Measurements from ENCODE around the gene ZDHHC14.
"Not testable (repeated sequence)": the region's sequence is repeated elsewhere in the genome, so short reads cannot be mapped to it uniquely, and the experiment has no call there.

Gene ZDHHC14

DNA sequence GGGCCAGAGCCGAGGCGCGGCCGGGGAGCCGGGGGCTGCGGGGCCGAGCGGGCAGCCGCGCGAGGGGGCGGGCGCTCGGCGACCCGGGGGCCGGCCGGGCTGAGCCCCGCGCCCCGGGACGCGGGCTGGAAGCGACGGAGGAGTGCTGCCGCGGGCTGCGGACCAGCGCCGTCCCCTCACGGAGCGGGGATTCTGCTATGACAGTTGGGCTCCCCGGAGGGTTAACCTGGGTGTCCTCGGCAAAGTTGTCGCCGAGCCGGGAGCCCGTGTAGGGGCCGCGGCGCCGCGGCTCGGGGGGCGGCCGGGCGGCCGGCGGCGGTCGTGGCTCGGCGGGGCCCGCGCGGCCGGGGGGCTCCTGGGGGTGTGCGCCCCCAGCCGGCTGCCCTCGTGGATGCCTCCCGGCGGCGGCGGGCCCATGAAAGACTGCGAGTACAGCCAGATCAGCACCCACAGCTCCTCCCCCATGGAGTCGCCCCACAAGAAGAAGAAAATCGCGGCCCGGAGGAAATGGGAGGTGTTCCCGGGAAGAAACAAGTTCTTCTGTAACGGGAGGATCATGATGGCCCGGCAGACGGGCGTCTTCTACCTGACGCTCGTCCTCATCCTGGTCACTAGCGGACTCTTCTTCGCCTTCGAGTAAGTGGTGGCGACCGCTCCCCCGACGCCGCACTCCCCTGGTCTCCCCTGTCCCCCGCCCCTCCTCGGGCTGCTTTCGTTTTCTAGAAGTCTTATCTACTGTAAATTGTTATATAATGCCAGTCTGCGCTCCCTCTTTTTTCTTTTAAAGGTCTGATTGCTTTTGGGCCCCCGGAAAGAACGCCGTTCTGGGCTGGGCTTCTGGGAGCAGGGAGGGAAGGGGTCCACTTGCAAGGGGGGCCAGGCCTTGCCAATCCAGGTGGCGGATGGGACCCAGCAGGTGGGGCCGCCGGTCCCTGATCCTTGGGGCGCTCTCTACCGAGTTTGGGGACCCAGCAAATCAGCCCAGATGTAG, 936 bp downstream of the ZDHHC14 start:
- DNase-seq, result peak; percentile 46

DNA sequence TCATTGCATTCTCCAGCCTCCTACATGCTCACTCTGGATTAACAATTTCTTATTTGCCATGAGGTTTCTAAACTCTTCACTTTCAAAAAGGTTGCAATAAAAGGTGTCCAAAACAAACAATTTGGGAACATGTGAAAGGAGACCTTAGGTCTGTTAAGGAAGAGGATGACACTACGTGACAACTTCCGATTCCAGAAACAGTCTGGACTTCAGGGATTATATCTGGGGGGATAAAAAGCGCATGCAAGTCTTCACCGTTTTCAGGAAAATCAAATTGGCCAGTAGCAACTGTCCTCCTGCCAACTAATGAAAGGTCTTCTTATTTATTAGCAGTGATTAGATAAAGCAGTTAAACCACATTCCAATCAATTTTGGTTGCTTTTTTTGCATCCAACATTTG, 1.8 kb downstream of the ZDHHC14 start:
- no peak for DNase-seq

DNA sequence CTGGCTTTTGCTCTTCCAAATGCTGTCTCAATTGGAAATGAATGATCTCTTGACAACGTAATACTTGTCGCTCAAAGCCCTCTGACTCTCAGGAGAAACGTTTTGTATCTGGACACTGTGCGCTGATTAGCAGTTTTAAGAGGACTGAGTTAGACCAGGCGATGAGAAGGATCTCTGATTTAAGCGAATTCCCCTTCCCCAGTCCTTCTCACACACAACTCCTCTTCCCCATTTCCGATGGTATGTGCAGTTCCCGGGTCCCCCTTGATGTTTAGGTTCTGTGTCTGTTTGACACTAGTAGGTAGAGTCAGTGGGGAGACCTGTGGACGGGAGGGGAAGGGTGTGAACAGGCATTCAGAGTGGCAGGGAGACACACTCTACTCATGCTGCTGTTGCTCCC, 2.5 kb downstream of the ZDHHC14 start:
- no peak for DNase-seq

DNA sequence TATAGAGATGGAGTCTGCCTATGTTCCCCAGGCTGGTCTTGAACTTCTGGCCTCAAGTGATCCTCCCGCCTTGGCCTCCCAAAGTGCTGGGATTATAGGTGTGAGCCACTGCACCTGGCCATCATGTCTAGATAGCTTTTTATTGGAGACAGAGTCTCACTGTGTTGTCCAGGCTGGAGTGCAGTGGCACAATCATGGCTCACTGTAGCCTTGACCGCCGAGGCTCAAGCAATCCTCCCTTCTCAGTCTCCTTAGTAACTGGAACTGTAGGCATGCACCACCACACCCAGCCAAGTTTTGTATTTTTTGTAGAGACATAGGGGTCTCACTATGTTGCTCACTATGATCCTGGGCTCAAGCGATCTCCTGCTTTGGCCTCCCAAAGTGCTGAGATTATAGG, 4.0 kb downstream of the ZDHHC14 start:
- not testable (repeated sequence) for DNase-seq

DNA sequence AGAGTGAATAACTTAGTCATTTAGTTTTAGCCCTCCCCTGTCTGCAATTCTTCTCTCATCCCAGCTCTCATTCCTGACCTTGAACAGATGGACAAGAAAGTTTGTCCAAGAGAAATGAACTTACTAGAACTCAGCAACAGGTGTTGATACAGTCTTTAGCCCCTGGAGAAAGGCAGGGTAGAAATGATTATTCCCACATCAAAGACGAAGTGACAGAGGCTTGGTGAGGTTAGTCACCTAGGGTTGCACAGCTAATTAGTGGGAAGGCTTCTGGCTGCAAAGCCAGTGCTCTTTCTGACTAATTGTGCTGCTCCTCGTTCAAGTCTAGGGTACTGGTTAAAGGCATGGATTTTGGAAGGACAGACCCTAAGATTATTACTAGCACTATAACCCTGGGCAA, 4.5 kb downstream of the ZDHHC14 start:
- no peak for DNase-seq

DNA sequence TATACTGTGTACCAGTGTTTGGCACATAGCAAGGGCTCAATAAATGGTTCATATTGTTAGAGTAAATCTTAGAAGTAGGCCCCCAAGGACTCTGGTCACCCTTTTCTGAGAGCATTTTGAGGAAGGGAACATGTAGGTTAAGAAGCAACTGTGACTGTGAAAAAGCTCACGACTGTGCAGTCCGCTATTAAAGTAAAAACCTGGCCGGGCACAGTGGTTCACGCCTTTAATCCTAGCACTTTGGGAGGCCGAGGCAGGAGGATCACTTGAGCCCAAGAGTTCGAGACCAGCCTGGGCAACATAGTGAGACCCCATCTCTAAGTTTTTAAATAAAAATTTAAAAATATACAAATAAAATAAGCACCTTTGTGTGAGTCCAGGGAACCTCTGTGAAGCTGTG, 5.0 kb downstream of the ZDHHC14 start:
- no peak for DNase-seq

DNA sequence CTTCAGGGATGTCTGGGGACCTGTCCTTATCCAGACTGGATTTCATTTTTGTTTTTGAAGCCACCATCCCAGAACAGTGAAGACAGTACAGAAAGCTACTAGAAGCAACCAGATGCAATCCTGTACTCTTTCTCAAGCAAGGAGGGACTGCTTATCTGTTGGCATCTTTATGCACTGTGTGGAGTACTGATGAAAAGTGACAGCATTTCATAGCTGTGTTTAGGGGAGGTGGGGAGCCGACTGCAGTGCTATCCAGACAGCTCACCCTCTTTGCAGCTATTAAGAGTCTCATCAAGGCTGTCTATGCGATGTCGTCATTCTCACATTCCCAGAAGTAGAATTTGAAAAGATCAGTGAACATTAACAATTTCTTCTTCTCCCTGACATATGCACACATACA, 5.5 kb downstream of the ZDHHC14 start:
- no peak for DNase-seq

DNA sequence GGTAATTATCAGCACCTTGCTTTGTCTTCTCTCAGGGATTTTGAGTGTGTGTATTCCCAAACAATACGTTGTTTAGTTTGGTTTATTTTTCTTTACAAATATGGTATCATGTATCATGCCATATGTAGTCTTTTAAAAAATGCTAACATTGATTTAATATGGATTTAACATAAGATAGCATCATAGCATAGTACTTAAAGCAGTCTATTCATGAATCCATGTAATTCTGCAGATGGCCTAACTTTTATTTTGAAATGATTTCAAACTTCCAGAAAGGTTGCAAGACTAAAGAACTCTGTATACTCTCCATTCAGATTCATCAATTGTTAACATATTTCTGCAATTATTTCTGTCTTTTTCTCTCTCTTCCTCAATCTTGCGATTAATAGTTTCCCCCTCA, 7.9 kb downstream of the ZDHHC14 start:
- DNase-seq, result no peak

DNA sequence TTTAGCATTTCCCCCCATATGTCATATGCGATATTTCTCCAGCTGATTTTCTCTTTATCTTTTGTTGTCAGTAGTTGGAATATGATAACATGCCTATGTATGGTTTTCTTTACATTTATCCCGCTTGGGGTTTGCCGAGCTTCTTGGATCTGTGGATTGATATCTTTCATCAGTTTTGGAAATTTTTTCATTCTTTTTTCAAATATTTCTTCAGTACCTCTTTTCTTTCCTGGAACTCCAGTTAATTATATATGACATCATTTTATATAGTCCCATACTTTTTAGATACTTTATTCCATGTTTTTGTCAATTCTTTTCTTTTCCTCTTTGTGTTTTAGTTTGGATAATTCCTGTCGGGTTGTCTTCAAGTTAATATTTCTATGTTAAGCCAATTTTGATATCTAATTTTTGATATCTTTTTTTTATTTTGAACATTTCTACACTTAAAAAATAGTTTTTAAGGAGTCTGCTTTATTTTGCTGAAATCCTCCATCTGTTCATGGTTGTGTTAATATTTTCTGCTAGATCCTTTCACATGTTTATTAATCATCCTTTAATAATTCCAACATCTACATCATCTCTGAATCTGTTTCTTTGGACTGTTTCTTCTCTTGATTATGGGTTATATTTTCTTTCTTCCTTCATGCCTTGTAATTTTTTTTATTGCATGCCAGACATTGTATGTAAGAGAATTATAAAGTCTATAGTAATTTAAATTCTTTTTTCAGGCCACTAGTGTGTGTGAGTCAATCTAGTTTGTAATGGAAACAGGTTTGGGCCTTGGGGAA, 9.5 kb downstream of the ZDHHC14 start:
- no peak for DNase-seq

DNA sequence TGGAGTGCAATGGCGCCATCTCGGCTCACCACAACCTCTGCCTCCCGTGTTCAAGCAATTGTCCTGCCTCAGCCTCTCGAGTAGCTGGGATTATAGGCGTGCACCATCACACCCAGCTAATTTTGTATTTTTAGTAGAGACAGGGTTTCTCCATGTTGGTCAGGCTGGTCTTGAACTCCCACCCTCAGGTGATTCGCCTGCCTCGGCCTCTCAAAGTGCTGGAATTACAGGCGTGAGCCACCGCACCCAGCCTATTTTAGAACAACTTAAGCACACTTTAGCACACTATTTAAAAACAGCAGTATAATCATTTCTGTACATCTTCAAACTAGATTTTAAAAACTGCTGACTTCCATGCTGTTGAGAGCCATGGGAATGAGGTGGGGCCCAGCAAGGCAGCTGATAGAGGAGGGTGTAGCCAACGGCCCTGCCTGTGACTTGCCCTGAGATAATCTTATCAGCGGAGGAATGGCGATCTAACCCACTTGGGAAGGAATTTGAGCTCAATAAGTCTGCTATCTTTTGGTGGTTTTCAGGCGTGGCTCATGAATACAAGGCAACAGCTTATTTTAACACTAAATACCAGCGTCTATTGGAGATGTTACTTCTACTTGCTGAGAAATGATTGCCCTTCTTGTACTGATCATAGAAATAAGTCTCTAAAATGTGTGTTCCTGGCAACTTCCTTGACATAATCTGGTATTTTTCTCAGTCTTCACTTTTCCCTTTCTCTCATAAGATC, 12.1 kb downstream of the ZDHHC14 start:
- no peak for DNase-seq

DNA sequence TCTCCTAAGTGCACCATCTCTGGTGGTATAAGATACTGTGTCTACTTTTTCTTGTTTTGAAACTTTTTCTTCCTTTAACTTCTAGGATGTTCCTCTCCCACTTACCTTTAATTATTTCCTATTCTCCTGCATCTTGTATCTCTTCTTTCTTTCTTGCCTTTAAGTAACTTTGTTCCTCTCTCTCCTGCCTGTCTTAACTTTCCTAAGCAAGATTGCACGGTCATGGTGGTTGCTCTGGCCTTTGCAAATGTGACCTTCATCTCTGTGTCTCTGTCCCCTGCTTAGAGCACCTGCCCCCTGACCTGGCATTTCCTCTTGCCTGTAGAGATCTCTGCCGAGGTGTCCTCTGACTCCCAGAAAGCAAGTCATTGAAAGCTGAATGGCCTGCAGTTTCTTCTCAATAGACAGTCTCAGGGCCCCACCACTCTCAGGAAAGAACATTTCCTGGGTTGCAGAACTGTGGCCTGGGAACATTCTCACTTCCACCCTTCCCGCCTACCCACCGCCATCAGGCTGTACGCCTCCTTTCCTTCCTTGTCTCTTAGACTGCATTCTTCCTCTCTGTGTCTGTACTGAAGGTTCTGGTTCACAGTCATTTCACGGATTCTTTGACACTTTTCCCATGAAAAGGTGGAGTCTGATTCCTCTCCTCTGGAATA, 12.8 kb downstream of the ZDHHC14 start:
- no peak for DNase-seq

DNA sequence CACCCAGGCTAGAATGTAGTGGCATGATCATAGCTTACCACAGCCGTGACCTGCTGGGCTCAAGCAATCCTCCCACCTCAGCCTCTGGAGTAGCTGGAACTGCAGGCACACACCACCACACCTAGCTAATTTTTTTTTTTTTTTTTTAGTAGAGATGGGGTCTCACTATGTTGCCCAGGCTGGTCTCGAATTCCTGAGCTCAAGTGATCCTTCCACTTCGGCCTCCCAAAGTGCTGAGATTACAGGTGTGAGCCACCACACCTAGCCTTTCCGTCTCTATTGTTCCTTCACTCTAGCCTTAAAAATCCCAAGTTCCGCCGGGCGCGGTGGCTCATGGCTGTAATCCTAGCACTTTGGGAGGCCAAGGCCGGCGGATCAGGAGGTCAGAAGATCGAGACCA, 14.2 kb downstream of the ZDHHC14 start:
- DNase-seq, result not testable (repeated sequence)

DNA sequence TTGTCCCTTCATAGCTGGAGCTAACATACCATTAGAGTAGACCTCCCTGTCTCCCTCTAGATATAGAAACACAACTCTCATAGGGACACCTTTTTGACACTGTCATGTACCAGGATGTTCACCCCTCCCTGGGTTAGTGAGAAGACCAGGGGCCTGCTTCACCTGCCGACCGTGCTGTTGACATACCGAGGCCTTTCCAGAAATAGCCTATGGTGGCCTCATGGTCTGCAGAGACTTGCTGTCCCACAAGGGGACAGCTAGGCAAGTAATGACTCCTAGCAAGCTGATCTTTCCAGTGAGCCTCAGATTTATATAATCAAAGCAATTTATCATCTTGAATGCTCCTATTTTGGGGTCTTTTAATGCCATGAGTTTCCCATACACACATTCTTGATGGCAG, 15.0 kb downstream of the ZDHHC14 start:
- no peak for DNase-seq

DNA sequence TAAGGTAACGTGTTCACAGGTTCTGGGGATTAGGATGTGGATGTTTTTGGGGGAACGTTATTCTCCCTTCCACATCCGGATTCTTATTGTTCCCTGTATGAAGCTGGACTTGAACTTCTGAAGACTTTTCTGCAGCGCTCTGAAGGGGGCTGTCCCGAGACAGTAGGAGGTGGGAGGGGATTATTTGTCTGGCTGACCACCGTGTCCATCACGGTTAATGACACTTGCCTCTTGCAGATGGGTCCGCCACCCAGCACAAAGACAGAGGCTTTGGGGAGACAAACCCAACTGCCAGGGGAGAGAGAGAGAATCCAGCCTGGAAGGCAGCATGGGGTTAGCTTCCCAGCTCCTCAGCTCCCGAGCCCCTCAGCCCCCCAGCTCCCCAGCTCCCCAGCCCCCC, 16.7 kb downstream of the ZDHHC14 start:
- DNase-seq, result no peak

DNA sequence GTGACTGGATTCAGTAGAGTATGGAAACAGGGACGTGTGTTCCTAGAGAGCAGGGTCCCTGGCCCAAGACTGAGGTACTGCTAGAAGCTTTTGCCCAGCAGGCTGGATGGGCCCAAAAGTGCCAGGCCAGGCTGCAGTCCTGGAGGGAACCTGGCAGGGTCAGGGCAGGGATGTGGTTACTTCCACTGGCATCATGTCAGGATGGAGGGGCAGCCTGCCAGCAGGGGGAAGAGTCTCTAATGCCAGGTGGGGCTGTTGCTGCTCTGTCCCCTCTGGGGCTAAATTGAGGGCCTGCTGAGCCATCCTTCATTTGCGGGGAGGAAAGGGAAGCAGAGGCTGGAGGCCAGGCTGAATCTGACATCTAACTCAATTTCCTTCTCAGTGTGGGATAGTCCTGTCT, 17.2 kb downstream of the ZDHHC14 start:
- no peak for DNase-seq

DNA sequence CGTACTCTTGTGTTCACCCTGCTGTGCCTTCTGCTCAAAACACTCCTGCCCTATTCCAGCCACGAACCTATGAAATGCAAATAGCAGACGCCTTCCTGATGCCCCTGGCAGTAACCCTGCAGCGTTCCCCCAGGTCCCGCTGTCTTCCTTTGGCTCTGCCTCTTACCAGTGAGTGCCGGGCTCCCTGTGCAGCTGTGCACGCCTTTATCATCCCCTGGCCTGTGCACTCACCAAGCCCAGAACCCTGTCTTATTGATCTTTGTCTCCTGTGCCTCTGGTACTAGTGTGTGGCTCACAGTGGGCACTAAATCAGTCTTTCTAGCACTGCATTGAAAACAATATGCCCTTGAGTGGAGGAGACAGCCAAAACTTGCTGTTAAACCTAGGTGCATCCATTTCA, 19.7 kb downstream of the ZDHHC14 start:
- DNase-seq, result no peak

DNA sequence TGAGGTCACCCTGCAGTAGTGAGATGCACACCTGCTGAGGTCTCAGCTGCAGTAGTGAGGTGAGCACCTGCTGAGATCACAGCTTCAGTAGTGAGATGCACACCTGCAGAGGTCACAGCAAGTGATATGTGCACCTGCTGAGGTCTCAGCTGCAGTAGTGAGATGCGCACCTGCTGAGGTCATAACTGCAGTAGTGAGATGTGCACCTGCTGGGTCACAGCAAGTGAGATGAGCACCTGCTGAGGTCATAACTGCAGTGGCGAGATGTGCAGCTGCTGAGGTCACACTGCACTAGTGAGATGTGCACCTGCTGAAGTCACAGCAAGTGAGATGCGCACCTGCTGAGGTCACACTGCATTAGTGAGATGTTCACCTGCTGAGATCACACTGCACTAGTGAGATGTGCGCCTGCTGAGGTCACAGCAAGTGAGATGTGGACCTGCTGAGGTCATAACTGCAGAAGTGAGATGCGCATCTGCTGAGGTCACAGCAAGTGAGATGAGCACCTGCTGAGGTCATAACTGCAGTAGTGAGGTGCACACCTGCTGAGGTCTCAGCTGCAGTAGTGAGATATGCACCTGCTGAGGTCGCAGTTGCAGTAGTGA, 20.8 kb downstream of the ZDHHC14 start:
- DNase-seq, result no peak

DNA sequence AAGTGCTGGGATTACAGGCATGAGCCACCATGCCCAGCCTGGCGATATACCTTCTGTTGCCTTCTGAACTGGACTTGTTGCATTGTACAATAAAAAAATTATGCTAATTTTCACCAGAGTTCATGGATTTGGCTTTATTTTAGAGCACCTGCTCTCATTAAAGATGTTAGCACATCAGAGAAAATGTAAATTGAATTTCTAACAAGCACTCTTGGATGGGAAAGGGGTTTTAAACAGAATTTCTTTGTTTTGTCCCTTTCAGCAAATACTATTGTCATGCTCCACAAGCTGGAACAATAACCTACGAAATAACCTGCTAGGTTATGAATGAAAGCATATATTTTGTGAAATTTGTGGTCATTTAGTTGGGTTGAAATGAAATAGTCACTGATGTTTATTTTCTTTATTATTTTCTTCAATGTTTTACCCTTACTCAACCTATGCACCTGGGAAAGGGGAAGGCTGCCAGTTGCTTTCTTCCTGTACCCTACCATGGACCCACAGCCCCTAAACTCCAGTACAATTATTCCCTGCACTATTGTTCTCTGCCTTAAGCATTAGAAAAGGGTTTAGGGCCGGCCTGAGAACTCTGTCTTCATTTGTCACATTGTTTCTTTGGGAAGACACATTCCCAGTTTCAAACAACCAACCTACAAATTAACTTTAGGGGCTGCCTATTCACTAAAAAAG, 22.2 kb downstream of the ZDHHC14 start:
- no peak for DNase-seq

DNA sequence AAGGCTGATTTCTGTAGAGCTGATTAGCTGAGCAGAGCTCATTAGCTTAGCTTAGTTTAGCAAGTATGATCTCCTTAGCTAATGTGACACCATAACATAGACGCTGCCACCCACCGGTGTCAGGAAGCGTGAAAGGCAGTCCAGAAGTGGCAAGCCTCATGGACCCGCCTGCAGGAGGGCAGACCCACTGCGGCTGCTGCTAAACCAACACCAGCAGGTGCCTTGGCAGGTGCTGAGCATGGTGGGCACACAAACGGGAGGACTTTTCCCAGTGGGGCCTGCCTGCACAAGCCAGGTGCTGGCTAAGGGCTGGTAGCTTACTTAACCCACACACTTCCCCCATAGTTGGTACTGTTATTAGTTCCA, 22.7 kb downstream of the ZDHHC14 start:
- no peak for DNase-seq

DNA sequence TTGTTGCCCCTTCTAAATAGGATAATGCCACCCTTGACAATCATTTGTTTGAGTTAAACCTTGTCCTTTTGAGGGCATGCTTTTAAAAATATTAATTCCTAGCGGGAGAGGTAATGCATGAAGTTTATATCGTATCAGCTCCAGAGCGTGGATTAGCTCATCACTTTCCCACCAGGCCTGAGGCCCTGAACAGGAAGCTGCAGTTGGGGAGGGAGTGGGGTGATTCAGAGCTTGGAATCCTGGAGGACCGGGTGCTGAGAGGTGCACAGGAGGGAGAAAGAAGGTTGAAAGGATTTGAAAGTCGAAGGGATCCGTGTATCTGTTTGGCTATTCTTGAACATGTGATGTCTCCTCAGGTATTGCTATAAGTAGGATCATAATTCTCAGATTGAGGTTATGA, 25.0 kb downstream of the ZDHHC14 start:
- no peak for DNase-seq

DNA sequence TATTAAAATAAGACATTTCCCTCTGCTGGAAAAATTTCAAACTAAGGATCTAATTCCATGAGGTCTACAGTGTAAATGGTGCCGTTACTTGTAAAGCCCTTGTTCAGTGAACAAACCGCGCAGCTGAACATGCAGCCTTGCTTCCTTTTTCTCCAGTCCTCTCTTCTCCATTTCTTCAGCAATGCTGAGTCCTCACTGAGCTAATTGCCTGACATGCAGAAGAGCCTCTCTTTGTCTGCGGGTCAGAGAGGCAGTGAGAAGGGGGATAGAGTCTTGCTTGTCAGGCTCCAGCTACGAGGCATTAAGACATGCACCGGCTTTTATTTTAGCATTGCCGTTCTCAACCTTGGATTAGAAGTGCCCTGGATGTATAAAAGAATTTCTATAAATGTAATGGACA, 25.7 kb downstream of the ZDHHC14 start:
- no peak for DNase-seq

DNA sequence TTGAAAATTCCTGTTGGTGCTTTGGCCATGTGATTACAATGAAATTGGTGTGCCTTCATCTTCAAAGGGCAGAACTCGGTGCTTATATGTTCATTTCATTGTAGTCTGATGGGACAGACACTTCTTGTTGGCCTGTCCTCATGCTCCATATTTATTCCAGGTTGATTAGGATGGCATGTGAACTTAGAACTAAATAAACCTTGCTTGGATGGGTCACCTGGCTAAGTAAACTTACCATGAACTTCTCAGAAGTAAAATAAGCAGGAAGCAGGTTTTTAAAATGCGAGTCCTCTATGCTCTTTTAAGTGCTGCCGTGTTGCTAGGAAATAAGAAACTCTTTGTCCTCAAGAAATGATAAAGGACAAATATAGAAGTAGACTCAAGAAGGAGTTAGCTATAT, 26.7 kb downstream of the ZDHHC14 start:
- no peak for DNase-seq
